ENCODE data around the gene GOLGA6D.
"Not testable (repeated sequence)": the region's sequence is repeated elsewhere in the genome, so short reads cannot be mapped to it uniquely, and the experiment has no call there.

DNA sequence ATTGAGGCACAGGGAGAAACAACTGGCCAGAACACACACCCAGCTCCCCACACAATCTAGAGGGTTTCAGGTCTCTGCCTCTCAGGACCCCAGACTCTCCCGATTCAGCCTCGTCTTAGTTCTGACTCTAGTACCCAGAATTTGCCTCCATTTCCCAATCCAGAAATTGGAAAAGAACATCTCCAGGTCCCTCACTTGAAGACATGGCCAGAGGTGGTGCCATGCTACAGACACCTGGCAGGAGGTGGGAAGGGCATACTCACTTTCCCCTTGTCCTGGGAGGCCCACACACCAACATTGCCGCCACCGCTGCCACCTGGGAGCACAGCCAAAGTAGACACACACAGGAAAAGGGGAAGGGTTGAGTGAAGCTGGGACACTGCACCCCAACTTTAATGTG is 20.1 kb downstream of the GOLGA6D start:
- not testable (repeated sequence) for TF ChIP-seq CTCF (IDR thresholded peaks at IDR 0.05; ENCODE audit: borderline replicate concordance, extremely low read depth, low read length, poor library complexity, severe bottlenecking); EZH2 (IDR thresholded peaks at IDR 0.05; ENCODE audit: borderline replicate concordance, low read depth, low read length, severe bottlenecking)

All from DND-41 (cell line).